ELR (cell line): ENCODE measurements around the gene LY6G5B.
A peak's percentile ranks its signal among the peaks of the same experiment; 100 is the strongest.

Experiments used
- DNase-seq: peaks from one replicate; pipeline ENCODE4 v3.0.0-alpha.2; 2015; ENCODE audit warnings: low read depth

Gene LY6G5B

DNA sequence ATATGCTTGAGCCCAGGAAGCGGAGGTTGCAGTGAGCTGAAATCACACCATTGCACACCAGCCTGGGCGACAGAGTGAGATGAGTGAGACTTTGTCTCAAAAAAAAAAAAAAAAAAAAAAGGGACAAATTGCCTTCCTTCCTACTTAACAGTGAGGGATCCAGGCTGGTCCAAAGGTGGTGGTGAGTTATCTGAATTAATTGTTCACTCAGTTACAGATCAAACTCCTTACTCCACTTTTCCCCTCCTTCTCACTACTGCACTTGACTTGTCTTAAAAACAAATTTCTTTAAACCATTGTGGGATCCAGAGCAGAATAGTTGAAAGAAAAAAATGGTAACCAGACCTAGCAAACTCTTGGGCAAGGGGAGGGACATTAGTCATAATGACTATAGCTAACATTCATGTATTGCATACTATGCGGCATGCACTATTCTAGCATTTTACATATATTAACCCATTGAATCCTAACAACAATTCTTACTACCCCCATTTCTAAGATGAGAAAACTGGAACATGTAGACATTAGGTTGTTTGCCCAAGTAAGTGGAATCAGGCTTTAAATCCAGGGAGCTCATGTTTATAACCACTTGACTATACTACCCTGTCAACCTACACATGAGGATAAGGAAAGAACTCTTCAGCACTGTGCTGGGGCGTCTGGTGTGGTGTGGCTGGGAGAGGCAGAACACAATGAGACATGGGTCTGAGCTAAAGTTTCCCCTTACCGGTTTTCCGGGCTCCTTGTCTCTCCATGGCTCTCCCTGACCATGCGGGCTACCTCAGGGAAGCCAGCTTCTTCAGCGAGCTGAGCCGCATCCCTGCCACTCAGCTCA is 6.4 kb upstream of the LY6G5B start:
- DNase-seq = peak; percentile 84

DNA sequence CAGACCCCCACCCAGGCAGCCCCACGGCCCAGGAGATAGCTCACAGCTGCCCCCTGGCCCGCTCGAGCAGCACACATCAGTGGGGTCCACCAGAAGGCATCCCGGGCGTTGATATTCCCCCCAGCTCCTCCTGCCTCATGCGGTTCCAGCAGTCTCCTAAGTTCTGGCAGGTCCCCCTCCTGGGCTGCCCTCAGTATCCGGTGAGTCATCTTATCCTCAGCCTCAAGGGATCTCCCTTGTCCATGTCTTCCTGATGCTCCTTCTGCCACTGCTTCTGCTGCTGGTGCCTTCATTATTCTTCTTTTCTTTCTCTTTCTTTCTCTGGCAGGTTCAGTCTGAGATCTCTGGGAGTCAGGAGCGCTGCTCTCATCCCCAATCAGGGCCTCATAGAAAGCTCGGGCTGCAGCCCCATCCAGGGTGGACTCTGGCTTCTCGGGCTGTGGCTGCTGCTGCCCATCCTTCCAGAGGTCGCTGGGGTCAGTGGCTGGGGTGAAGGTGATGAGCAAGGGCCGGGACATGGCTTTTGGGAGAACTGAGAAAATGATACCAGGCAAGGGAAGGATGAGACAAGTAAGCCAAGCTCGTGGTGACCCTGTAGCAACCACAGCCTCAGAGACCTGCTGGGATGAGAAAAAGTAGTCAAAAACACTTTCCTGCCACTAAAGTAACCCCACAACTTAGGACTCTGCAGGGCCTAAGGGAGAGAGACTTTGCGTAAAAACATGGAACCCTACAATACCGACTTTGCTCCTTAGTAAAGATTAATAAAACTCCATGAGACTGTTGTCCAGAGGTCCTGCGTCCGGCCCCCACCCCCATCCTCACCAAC is 5.6 kb upstream of the LY6G5B start:
- peak; percentile 93 for DNase-seq

DNA sequence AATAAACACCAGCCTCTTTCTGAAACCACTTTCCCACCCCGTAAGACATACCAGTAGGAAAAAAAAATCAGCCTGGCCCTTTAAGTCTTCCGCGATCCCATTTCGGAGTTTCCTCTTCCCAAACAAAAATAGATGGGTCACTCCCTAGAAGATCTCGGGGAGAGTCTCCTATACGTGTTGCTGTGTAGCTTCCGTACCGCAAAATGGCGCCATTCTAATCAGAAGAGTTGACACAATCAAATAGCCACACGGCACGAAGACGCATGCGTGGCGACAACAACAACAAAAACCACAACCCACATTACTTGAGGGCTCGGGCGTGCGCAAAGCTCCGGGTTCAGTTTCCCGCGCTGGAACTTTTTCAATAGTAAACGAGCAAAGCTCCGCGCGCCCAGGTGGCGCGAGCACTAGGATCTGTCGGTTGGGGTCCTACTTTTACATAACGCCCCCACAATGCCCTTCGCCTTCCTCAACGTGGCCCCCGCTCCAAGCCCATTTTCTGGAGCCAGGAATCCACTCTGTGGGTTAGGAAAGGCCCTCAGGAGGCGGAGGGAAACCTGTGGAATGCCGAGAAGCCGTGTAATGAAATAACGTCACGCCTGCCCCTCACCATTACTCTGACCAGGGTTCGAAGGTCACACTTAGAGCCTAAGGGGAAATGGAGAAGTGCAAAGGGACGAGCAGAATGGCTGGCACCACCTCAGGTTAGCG is 4.8 kb upstream of the LY6G5B start, which contains the start of gene GPANK1:
TSS of gene GPANK1 (minus strand) at position 208 of the 711 bp plus-strand sequence. CDS start 519 bp downstream, outside the sequence.
- peak; percentile 95 for DNase-seq

DNA sequence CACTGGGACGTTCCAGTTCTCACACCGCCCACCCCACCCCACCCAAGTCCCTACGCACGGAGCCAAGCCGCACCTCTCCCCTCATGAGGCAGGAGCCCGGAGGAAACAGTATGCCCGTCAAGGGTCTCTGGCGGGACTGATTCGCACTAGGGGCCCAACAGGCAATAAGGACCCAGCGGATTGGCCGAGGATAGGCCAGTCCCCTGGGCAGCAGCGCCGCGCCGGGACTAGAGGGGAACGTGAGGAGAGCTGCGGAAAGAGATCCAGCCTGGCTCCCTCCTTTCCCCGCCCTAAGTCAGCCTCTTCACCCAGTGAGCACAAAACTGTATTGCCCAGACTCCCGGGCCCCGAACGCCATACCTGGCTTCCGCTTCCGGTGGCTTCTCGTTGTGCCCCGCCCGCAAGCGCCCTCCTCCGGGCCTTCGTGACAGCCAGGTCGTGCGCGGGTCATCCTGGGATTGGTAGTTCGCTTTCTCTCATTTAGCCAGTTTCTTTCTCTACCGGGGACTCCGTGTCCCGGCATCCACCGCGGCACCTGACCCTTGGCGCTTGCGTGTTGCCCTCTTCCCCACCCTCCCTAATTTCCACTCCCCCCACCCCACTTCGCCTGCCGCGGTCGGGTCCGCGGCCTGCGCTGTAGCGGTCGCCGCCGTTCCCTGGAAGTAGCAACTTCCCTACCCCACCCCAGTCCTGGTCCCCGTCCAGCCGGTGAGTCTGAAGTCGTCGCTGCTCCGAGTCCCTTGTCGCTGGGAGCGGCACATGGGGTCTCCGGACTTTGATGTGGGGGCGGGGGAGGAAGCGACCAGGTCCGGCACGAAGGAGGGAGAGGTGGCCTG is 4.1 kb upstream of the LY6G5B start, which contains the start of gene CSNK2B:
TSS of gene CSNK2B (plus strand) at position 580 of the 836 bp plus-strand sequence. CDS start 752 bp downstream, outside the sequence.
- DNase-seq = peak; percentile 99

DNA sequence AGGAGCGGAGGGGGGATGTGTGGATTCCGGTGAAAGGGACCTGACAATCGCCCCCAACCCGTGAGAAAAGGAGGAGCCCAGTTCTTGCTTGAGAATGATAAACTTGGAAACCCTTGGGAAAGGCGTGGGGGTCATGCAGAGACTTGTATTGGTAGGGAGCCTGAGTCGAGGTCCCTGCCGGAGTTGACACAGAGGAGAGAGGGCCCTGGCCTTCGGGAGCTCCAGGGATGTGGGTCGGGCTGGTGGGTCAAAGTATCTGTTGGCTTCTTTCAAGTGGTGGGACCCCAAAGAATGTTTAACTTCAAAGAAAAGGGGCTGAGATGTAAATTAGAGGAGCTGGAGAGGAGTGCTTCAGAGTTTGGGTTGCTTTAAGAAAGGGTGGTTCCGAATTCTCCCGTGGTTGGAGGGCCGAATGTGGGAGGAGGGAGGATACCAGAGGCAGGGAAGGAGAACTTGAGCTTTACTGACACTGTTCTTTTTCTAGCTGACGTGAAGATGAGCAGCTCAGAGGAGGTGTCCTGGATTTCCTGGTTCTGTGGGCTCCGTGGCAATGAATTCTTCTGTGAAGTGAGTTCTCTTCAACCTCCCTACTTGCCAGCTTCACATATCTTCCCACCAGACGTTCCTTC is 3.3 kb upstream of the LY6G5B start:
- peak; percentile 33 for DNase-seq

DNA sequence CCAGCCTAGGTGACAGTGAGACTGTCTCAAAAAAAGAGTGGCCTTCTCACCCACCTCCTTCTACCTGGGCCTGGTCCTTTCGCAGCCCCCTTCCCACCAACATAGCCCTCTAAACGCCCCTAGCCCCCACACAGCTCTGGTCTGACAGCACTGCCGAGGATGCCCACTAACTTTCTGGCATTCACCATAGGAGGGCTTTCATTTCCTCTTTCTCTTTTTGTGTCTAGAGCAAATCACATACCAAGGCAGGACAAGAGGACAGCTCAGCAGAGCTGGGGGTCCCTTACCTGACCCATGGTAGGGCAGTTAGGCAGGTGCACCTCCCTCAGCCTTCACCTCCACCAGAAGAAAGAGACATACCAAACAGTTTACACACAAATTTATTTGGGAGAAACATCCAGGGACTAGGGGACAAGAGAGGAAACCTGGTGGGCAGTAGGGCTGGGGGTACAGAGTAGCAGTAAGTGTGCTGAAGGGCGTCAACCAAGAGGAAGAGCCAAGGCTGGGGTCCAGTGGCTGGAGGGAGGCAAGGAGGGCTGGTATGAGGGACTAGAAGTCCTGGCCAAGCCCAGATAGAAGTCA is 6.6 kb downstream of the LY6G5B start:
- DNase-seq = no peak

DNA sequence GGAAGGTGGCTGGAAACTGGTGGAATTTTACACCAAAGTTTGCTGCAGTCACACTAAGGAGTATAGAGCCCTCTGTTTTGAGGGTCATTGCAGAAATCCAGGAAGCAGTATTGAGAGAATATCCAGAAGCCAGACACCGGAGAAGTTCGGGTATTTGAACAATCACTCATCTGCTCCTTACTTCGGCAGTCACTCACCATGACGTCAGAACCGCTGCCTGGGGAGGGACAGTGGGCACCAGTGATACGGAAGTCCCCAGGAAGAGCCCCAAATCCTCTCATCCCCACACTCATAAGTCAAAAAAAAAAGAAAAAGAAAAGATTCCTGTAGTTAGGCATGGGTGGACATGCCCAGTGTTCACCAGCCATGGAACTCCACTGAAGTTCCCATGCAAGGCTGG is 7.1 kb downstream of the LY6G5B start:
- no peak for DNase-seq

DNA sequence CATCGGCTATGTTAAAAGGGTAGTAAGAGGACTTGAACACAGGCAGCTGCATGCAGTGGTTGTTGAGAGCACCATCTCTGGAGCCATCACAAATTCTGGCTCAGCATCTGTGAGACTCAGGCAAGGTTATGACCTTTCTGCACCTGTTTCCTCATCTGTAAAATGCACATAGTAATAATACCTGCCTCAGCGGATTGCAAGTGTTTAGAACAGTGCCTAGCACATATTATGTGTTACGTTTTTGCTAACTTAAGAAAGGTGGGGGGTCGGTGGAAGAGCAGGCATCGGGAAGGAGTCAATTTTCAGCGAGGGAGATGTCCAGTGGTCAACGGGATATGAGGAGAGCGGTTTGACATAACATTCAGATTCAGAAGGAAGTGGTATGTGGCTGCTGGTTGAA is 8.2 kb downstream of the LY6G5B start:
- no peak for DNase-seq

DNA sequence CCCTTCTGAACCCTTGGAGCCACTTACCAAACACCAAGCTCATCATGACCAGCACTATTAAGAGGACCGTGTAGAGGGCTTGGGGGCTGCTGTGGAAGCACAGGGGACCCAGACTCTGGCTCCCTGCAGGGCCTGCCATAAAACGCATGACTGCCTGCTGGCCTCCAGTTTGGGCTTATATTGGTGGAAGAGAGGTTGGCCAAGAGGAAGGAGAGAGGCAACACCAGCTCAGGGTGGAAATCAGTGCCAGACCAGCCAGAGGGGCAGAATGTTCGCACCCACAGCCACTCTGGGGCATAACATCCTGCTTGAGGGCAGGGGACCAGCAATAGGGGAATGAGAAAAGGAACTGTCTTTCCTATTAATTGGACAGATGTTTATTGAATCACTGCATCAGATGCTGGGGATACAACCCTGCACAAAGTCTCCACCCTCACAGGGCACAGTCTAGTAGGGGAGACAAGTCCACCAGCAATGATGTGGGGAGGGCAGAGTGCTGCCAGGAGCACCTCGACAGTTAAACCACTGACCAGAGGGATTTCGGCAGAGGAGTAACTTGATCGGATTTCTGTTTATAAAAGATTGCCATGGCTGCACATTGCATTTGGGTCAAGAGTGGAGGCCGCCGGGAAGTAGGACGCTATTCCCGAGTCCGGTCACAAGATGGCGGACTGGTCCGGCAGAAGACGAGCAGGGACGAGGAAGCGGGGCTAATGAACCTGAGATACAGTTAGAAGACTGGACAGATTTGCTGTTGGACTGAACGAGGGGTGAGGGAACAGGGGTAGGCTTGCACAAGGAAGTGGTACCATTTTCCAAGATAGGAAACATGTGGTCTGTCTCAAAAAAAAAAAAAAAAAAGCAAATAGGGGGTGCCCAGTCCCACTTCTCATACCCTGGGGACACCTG is 10.7 kb downstream of the LY6G5B start, which contains the start of gene LY6G5C:
TSS of gene LY6G5C (minus strand) at position 842 of the 909 bp plus-strand sequence. CDS start at position 148, 694 bp downstream.
- peak; percentile 88 for DNase-seq

DNA sequence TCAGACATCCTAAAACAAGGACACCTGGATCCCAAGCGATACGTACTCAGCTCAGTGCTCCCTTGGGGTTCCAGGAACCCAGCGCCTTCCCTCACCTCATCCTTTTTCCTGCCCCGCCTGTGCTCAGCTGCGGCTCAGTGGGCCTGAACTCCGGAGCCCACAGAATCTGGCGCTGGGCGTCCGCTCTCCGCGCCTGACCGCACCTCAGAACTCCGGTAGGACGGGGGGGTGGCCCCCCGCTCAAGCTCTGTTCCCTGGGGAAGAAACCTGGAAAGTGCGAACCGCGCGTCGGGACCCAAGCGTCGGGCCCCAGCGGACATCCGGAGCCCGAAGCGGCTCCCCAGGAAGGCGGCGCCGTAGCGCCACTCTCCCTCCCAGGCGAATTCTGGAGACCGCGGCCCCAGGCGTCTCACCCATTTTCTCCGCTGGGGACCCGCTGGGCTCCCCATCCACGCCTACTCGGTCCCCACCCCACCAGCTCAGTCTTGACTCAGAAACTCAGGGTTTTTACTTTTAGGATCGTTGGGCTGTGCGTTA is 11.4 kb downstream of the LY6G5B start:
- peak; percentile 60 for DNase-seq

DNA sequence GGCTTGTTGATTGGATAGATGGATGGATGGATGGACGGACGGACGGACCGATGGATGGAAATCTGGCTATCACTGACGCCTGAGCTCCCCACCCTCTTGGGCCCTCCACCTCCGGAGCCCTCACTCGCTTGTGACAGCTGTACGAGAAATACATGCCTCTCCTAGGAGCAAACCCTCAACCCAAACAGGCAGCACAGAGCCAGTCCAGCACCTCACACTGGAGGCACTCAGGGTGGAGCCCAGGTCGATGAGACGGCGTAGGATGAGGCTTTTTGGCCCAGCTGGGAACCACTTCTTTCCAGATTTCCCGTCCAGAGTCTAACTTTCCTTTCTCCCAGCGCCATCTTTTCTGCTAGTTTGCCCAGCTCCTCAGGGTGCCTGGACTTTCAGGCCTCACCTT is 13.8 kb downstream of the LY6G5B start:
- DNase-seq = no peak

DNA sequence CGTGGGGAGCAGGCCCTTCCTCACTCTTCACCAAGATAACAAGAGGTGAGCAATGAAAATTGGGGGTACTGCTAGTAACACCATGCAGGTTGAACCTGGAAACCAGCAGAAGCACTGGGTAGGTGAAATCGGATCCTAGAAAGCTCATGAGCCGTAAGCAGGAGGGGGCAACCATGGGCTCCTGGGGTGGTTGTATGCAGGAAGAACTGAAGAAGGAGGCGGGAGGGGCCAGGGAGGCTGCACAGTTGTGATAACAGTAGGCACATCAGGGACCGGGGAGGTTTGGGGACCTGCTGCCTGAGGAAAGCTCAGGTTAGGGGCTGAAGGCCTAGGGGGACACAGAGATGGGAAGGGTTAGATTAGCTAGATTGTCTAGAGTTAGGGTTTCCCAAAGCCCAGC is 16.7 kb downstream of the LY6G5B start:
- DNase-seq = no peak

DNA sequence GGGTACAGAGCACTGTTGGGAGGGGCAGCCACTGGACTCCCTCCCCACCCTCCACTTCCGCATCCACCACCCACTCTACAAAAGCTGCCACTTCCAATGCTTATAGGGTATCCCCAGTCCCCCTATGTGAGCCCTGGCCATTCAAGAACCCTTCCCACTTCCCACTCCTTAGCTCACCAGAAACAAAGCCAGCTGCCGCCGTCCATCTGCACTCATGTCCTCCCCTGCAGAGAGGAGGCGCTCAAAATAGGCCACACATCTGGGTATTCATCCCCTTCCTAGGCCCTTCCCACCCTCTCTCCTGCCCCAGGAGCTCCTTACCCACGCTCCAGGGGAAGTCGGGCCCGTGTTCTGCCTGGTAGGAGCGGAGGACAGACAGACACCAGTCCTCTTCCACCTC is 17.5 kb downstream of the LY6G5B start:
- DNase-seq = no peak

DNA sequence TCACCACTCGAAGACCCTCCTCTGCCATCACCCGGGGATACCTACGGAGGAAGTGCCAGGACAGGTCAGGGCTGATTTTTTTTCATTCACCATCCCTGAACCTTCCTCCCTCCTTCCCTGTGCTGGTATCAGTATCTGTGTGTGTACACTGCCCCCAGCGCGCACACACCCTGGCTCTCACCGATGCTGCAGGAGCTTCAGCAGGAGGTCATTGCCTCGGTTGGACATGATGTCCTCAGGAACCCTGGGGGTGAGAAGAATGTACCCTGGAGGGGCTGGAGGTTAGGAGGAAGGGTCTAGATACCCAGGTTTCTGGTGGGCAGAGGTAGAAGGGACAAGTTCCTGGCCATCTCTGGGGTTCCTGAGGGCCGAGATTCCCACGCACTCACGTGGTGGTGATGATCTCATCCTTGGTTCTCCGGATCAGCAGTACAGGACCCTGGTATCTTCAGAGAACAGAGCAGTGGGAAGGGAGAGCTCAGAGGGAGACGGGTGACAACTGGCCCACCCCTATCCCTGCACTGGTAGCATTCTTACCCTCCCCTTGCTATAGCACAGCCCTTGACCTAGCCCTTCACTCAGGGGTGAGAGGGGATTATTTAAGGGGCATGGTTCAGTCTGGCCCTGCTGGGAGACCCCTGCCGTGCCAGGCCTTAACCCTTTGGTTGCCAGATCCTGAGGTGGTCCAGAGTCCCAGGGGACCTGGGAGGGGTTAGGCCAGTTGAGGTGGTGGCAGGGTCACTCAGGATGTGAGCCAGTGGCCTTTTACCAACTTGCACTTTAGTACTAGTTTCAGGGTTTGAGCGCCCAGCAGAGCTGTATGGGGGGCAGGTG is 18.3 kb downstream of the LY6G5B start:
- DNase-seq = no peak

DNA sequence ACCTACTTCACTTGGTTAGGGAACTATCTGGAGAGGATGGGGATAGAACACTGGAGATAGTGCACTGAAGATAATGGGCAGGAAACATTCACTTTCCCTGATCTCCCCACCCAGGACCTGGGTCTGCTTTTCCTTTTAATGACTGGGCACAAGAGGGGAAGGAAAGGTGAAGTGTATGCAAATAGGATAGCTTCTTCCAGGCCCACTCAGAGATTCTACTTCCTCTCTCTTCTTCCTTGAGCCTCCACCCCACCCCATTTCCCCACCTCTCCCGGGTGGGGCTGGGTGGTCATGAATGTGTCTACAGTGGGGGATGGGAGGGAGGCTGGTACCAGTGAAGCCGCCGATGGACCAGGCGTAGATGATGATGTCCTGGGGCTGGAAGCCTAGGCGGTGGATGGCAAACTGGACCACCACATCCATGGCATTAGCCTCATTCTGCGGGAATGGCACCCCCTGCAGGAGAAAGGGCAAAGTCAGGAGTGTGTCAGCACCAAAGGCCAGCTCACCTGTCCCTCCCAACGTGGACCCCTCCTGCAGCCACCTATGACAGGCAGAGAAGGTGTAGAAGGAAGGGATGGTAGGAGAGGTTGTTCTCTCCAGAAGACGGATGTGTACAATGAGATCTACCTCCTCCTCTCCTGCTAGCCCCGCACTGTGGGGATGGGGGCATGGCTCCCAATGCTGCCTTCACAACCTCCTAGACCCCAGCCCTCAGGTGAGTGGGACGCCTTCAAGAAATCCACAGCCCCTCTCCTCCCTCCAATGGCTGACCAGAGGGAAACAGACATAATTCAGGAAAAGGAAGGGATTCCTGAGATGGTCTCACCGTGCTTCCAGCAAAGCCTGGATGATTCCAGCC is 19.7 kb downstream of the LY6G5B start:
- DNase-seq = no peak

DNA sequence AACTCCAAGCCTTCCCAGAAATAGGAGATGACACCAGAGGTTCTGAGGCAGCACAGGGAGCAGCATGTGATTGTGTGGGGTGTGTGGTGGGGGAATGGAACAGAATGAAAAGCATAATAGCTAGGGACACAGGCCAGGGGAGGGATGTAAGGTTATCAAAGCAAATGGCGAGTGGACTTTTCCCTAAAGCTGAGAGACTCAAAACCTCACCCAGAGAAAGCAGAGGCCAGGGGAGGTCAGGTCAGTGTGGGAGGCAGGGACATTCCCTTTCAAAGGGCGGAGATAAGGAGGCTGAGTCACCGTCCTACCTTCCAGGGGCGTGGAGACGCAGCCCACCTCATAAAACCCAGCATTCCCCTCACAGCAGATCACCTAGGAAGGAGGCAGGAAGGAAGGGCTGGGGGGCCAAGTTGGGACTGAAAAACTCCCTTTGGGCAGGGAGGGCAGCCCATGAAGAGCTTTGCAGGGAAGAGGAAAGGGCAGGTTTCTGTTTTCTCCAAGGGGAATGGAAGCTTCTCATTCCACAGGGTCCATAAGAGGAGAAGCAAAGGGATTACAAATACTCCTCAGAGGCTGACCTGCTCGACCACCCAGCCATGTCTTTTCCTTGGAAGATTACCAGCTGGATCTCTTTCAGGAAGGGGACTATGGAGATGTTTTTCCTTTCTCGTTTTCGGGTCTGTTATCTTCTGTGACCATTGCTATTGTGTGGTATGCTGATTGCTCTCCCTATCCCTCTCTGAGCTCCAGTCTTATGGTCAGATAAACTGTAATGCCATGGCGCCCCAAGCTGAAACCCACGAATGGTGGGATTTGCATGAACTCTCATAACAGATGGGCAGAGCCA is 20.7 kb downstream of the LY6G5B start:
- DNase-seq = no peak
